NB4 (cell line): ENCODE measurements around the gene B4GALT5.
A peak's percentile ranks its signal among the peaks of the same experiment; 100 is the strongest.
"Not testable (repeated sequence)": the region's sequence is repeated elsewhere in the genome, so short reads cannot be mapped to it uniquely, and the experiment has no call there.

Source experiments
- DNase-seq: peaks from one replicate; pipeline ENCODE4 v3.0.0; 2010; ENCODE audit warnings: low read depth
- H3K4me3 ChIP-seq: one replicate; pipeline ENCODE4 v1.5.1; 2011; ENCODE audit warnings: mild to moderate bottlenecking, low read depth, low read length, moderate library complexity
- CTCF ChIP-seq: IDR thresholded peaks from one replicate; pipeline ENCODE4 v1.5.1; 2012; ENCODE audit warnings: low read depth, low read length
- MAX ChIP-seq: IDR thresholded peaks from 2 replicates; pipeline ENCODE4 v1.6.1; 2011; ENCODE audit warnings: low read depth, low read length
- MYC ChIP-seq: IDR thresholded peaks from 2 replicates; pipeline ENCODE4 v1.6.1; 2011; ENCODE audit warnings: low read depth, low read length
- POLR2A ChIP-seq: IDR thresholded peaks from 2 replicates; pipeline ENCODE4 v1.6.1; 2011; ENCODE audit warnings: mild to moderate bottlenecking; ENCODE audit not compliant: insufficient read length; ENCODE audit errors: extremely low read depth

The B4GALT5 gene

GRCh38 chr20:49713753-49714712 lies at the start of gene B4GALT5:
Gene B4GALT5 (minus strand): TSS chr20:49713878. CDS start chr20:49713690, 188 bp downstream.
- DNase-seq = peak; percentile 97
- peak within 1 kb of the TSS; percentile 88 for H3K4me3 ChIP-seq
- peak; percentile 77 for TF ChIP-seq MAX
- no peak for TF ChIP-seq CTCF
- peak; percentile 84 for TF ChIP-seq MYC
- no peak for TF ChIP-seq POLR2A

- no peak overlapping the region for H3K4me3 ChIP-seq
- DNase-seq = peak; percentile 67
These were observed 49.5 kb upstream of the B4GALT5 start for GRCh38 chr20:49762940-49763766.

GRCh38 chr20:49761888-49762287 lies 48.2 kb upstream of the B4GALT5 start:
- not testable (repeated sequence) for H3K4me3 ChIP-seq, DNase-seq

More at GRCh38 chr20:49762940-49763766, 49.5 kb upstream of the B4GALT5 start:
- TF ChIP-seq CTCF (no peak), POLR2A (no peak), MYC (no peak), MAX (no peak)

- no peak overlapping the region for H3K4me3 ChIP-seq
- no peak for TF ChIP-seq POLR2A
- TF ChIP-seq CTCF = no peak
- TF ChIP-seq MYC = no peak
- TF ChIP-seq MAX = no peak
- DNase-seq = no peak
These were observed 45.7 kb upstream of the B4GALT5 start for GRCh38 chr20:49759266-49759950.

- no peak for DNase-seq
- no peak overlapping the region for H3K4me3 ChIP-seq
- TF ChIP-seq CTCF = no peak
- TF ChIP-seq MYC = no peak
These were observed 45.1 kb upstream of the B4GALT5 start for GRCh38 chr20:49758781-49759180.

GRCh38 chr20:49757597-49757996 lies 43.9 kb upstream of the B4GALT5 start:
- no peak for DNase-seq
- TF ChIP-seq POLR2A (no peak), CTCF (no peak), MAX (no peak), MYC (no peak)
- no peak overlapping the region for H3K4me3 ChIP-seq
